Peyer's patch (tissue), 4 donors: ENCODE data around the gene CLINT1. TPM values are rescaled to one million over a fixed set of nuclear protein-coding genes. Genes with fewer than 3 reads are reported as not detected.
A peak's percentile ranks its signal among the peaks of the same experiment; 100 is the strongest.

ENCODE experiments used
- DNase-seq, 3 donors: peaks; one replicate each; pipeline ENCODE4 v3.0.0-alpha.2; 2017 to 2019
- H3K27ac ChIP-seq, 4 donors: fragments of 200-600 bp; sonication (generic); one replicate each; pipeline ENCODE4 v1.5.1; 2016 to 2019
- H3K27me3 ChIP-seq, 2 donors: fragments of 200-600 bp; sonication (generic); one replicate each; pipeline ENCODE4 v1.5.1; 2019
- H3K36me3 ChIP-seq, 3 donors: fragments of 200-600 bp; sonication (generic); one replicate each; pipeline ENCODE4 v1.5.1; 2016 to 2019
- H3K4me1 ChIP-seq, 4 donors: fragments of 200-600 bp; sonication (generic); one replicate each; pipeline ENCODE4 v1.5.1; 2016 to 2019
- H3K4me3 ChIP-seq, 4 donors: fragments of 200-600 bp; sonication (generic); 1 replicate in 3 of 4; 2 replicates in 1 of 4; pipeline ENCODE4 v1.5.1; 2016 to 2019; ENCODE audit warnings: mild to moderate bottlenecking in 1 of 4
- H3K9me3 ChIP-seq, 4 donors: fragments of 200-600 bp; sonication (generic); one replicate each; pipeline ENCODE4 v1.5.1; 2016 to 2019; ENCODE audit warnings: mild to moderate bottlenecking in 1 of 4
- POLR2A ChIP-seq, 2 donors: fragments of 450-650 bp; IDR thresholded peaks; one replicate each; pipeline ENCODE4 v1.5.1; 2017; ENCODE audit warnings: antibody characterized with exemption in 2 of 2, mild to moderate bottlenecking in 2 of 2, moderate library complexity in 2 of 2
- total RNA-seq, 4 donors: library from RNA; depleted of rRNA; stranded (reverse); fragments of >200 nt; gene quantifications; one replicate each; pipeline ENCODE4 v1.1.0, GENCODE V29; 2016
- TF ChIP-seq, protein P1 (sequence below), 6 experiments: fragments of 450-650 bp in 4 of 6; fragments of 200-600 bp in 2 of 6; sonication (generic) in 1 of 6; IDR thresholded peaks; one replicate each; pipeline ENCODE4 v1.5.1; 2017 to 2019; ENCODE audit warnings: antibody characterized with exemption in 6 of 6, mild to moderate bottlenecking in 3 of 6, moderate library complexity in 1 of 6

Gene CLINT1
- total RNA-seq, 4 donors from 2014 or later = 115 to 177 (median 133) TPM

DNA sequence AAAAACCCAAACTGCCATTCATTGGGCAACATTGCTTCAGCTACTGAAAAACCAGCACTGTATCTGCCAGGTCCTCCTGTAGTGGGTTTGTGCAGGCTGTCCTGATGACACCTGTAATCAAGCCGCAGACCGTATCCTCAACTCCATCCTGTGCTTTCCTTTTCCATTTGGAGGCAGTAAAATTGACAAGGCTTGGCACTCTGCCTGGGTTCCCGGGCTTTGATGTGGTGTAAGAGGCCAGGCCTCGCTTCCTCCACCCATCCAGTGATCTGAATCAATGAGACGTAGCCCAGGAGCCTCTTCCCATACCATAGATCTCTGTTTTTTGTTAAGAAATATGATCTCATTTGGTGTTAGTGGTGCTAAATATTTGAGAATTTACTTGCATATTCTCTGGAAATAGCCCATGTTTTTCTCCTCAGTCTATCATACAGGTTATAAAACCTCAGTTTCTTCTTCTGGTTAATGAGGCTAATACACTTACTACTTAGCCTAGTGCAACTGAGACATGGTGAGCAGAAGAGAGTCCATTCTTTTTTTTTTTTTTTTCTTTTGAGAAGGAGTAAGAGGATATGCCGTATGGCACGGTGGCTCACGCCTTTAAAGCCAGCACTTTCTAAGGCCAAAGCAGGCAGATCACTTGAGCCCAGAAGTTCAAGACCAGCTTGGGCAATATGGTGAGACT lies 80.7 kb downstream of the CLINT1 start:
- peak in 2 of 3 donors; percentile 61 to 62 for DNase-seq
- Histone ChIP-seq H3K4me3 (no peak overlapping the region), H3K36me3 (no peaks in the 10 kb centered on the region), H3K27me3 (no peaks in the 10 kb centered on the region), H3K9me3 (no peaks in the 10 kb centered on the region), H3K27ac (no peak overlapping the region), H3K4me1 (no peaks in the 10 kb centered on the region)
- no peak for TF ChIP-seq POLR2A (IDR thresholded peaks at IDR 0.05)
- TF ChIP-seq, protein P1, sequence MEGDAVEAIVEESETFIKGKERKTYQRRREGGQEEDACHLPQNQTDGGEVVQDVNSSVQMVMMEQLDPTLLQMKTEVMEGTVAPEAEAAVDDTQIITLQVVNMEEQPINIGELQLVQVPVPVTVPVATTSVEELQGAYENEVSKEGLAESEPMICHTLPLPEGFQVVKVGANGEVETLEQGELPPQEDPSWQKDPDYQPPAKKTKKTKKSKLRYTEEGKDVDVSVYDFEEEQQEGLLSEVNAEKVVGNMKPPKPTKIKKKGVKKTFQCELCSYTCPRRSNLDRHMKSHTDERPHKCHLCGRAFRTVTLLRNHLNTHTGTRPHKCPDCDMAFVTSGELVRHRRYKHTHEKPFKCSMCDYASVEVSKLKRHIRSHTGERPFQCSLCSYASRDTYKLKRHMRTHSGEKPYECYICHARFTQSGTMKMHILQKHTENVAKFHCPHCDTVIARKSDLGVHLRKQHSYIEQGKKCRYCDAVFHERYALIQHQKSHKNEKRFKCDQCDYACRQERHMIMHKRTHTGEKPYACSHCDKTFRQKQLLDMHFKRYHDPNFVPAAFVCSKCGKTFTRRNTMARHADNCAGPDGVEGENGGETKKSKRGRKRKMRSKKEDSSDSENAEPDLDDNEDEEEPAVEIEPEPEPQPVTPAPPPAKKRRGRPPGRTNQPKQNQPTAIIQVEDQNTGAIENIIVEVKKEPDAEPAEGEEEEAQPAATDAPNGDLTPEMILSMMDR (IDR thresholded peaks at IDR 0.05) = no peak

DNA sequence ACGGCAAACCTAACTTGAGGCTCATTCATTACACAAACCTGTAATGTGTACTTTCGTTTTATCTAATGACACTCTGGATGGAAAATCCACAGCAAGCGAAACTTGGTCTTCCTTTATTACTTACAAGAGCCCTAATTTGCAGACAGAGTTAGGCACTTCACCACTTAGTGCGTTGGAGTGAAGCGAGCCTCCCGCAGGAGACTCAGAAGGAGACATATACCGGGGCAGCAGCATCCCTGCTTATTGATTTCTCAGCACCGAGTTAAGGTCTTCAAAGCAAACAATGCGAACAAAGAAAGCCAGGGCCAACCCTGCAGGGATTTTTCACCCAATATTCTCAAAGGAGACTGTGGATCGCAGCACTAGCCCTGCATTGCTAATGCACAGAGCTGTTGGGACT lies 86.8 kb downstream of the CLINT1 start:
- H3K4me3 ChIP-seq = no peak overlapping the region
- TF ChIP-seq POLR2A (IDR thresholded peaks at IDR 0.05) = no peak
- TF ChIP-seq, protein P1 (IDR thresholded peaks at IDR 0.05) = no peak
- no peaks in the 10 kb centered on the region for H3K9me3 ChIP-seq
- no peaks in the 10 kb centered on the region for H3K4me1 ChIP-seq
- no peaks in the 10 kb centered on the region for H3K27me3 ChIP-seq
- no peaks in the 10 kb centered on the region for H3K36me3 ChIP-seq
- no peak overlapping the region for H3K27ac ChIP-seq
- DNase-seq = no peak

DNA sequence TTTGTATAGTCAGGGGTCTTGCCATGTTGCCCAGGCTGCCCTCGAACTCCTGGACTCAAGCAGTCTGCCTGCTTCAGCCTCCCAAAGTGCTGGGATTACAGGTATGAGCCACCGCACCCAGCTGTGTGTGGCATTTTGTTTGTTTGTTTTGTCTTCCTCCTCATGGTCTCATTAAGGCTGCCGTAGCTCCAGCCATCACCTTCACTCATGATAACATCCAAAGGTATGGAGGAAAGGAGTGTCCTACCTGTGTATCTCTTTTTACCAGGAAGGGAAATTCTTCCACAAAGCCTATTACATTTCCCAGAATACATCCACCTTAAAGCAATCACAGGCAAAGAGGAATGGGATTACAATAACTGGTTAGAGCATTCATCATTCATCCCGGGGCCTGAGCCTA lies 88.3 kb downstream of the CLINT1 start:
- TF ChIP-seq POLR2A (IDR thresholded peaks at IDR 0.05) = no peak
- TF ChIP-seq, protein P1 (IDR thresholded peaks at IDR 0.05) = no peak
- Histone ChIP-seq H3K4me1 (no peaks in the 10 kb centered on the region), H3K27ac (no peak overlapping the region), H3K9me3 (no peaks in the 10 kb centered on the region), H3K36me3 (no peaks in the 10 kb centered on the region), H3K27me3 (no peaks in the 10 kb centered on the region), H3K4me3 (no peak overlapping the region)
- DNase-seq = no peak

DNA sequence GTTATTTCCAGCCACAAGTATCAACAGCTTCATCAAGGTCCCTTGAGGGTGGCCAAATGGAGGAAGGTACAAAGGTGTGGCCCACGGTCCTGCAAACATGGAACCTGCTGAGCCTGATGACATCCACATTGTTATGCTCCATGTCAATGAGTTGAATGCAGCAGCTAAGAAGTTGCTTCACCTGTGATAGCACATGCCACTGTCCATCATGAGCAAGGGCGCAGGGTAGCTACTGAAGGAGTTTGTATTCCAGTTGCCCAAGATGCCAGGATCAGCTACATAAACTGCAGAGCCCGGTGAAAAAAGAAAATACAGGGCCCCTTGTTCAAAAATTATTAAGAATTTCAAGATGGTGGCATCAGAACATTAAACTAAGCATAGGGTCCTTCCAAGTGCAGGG lies 91.3 kb downstream of the CLINT1 start:
- Histone ChIP-seq H3K27ac (no peak overlapping the region), H3K27me3 (no peaks in the 10 kb centered on the region), H3K4me1 (no peaks in the 10 kb centered on the region), H3K36me3 (no peaks in the 10 kb centered on the region), H3K4me3 (no peak overlapping the region), H3K9me3 (no peaks in the 10 kb centered on the region)
- no peak for DNase-seq
- TF ChIP-seq, protein P1 (IDR thresholded peaks at IDR 0.05) = no peak
- no peak for TF ChIP-seq POLR2A (IDR thresholded peaks at IDR 0.05)

DNA sequence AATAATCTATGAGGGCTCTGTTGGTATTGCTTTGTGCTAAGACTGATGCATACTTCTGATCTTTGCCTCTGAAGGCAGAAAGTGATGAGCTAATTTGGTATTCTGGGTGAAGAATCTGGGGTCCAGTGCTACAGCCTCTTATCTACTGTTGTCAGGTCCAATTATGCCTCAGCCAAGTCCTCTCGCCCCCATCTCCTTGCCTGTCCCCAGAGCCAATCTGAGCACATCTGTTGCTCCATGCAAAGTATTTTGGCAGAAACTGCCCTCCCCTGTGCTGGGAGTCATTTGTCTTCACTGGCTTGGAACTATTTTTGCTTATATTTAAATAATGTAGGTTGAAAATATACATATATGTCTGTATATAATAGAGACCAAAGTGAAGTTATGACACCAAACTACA lies 92.0 kb downstream of the CLINT1 start:
- DNase-seq = no peak
- Histone ChIP-seq H3K27me3 (no peaks in the 10 kb centered on the region), H3K4me3 (no peak overlapping the region), H3K36me3 (no peaks in the 10 kb centered on the region), H3K4me1 (no peaks in the 10 kb centered on the region), H3K27ac (no peak overlapping the region), H3K9me3 (no peaks in the 10 kb centered on the region)
- TF ChIP-seq, protein P1 (IDR thresholded peaks at IDR 0.05) = no peak
- no peak for TF ChIP-seq POLR2A (IDR thresholded peaks at IDR 0.05)

DNA sequence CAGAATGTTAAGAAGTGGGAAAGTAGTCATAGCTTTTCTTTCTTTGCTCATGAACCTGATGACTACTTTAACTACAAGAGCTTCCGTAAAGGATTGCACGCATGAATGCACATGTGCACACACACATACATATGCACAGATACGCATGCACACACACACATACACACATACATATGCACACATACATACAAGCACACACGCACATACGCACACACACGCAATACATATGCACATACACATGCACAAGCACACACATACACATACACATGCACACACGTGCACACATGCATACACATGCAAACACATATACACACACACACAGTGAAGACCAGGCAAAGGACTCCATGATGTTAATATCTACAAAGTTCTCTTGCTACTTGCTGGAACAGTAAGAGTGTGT lies 92.5 kb downstream of the CLINT1 start:
- H3K4me3 ChIP-seq = no peak overlapping the region
- H3K4me1 ChIP-seq = no peaks in the 10 kb centered on the region
- H3K27ac ChIP-seq = no peak overlapping the region
- H3K9me3 ChIP-seq = no peaks in the 10 kb centered on the region
- H3K27me3 ChIP-seq = no peaks in the 10 kb centered on the region
- DNase-seq = no peak
- no peaks in the 10 kb centered on the region for H3K36me3 ChIP-seq
- TF ChIP-seq, protein P1 (IDR thresholded peaks at IDR 0.05) = no peak
- TF ChIP-seq POLR2A (IDR thresholded peaks at IDR 0.05) = no peak
